Thymus (tissue), 11 donors: Measurements from ENCODE around the gene PTH1R. TPM values are rescaled to one million over a fixed set of nuclear protein-coding genes. Genes with fewer than 3 reads are reported as not detected.

Experiments
- DNase-seq, 9 donors: peaks; one replicate each; pipeline ENCODE4 v3.0.0-alpha.2; 2013; ENCODE audit warnings: low spot score in 9 of 9, low read depth in 6 of 9, missing footprints in 1 of 9
- H3K27ac ChIP-seq, 2 donors: one replicate each; pipeline ENCODE4 v1.5.1; 2013; ENCODE audit warnings: control low read depth in 1 of 2, low read depth in 1 of 2, low read length in 1 of 2, mild to moderate bottlenecking in 1 of 2, moderate library complexity in 1 of 2
- H3K27me3 ChIP-seq, 2 donors: one replicate each; pipeline ENCODE4 v1.5.1; 2013; ENCODE audit warnings: low read length in 1 of 2; ENCODE audit not compliant: control insufficient read depth in 2 of 2, insufficient read depth in 1 of 2
- H3K36me3 ChIP-seq, 2 donors: one replicate each; pipeline ENCODE4 v1.5.1; 2013; ENCODE audit warnings: low read length in 1 of 2, mild to moderate bottlenecking in 1 of 2, moderate library complexity in 1 of 2; ENCODE audit not compliant: control insufficient read depth in 2 of 2, insufficient read depth in 2 of 2
- H3K4me1 ChIP-seq, 2 donors: one replicate each; pipeline ENCODE4 v1.5.1; 2013; ENCODE audit warnings: low read length in 2 of 2; ENCODE audit not compliant: control insufficient read depth in 2 of 2, insufficient read depth in 2 of 2
- H3K4me3 ChIP-seq, 2 donors: one replicate each; pipeline ENCODE4 v1.5.1; 2013; ENCODE audit warnings: low read length in 2 of 2, control low read depth in 1 of 2, mild to moderate bottlenecking in 1 of 2
- H3K9me3 ChIP-seq, 2 donors: one replicate each; pipeline ENCODE4 v1.5.1; 2013; ENCODE audit warnings: low read length in 1 of 2, mild to moderate bottlenecking in 1 of 2; ENCODE audit not compliant: control insufficient read depth in 2 of 2, insufficient read depth in 1 of 2
- WGBS: extraction: QIAGEN DNeasy Blood & Tissue Kit; methylation state at CpG from one replicate; pipeline ENCODE4 v1.1.7; 2013; 5-methylcytosine and 5-hydroxymethylcytosine counted together
- polyA plus RNA-seq: library from polyadenylated mRNA; stranded (reverse); fragments of 200-250 nt; gene quantifications from one replicate; pipeline ENCODE4 v1.2.3, GENCODE V29; 2013
- total RNA-seq: library from RNA; stranded (reverse); fragments of 120-200 nt; gene quantifications from one replicate; pipeline ENCODE4 v1.2.4, GENCODE V29; 2013
- donor health status: healthy.

Gene PTH1R
- total and polyA plus RNA-seq, 2 donors: 0.80 to 6.9 TPM

DNA sequence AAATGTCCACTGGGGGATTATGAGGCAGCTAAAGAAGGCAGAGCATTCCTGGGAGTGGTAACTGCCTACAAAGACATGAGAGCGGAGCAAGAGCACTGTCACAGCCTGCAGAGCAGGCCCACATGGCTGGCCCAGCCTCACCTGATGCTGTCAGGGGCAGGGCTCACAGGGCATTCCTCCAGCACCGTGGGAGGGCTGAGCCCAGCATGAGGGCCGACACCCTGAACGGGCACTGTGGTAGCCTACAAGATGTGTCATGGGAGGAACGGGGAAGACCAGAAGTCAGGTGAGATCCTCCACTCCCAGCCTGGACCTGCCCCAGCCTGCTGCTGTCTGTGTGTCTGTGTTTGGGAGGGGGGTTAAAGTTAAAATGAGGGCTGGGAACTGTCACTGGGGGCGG lies 68.9 kb downstream of the PTH1R start:
- H3K4me3 ChIP-seq: no peak overlapping the region
- peaks cover 27 to 77% of the 10 kb centered on the region in 2 donors for H3K4me1 ChIP-seq
- H3K36me3 ChIP-seq: peaks cover 7 to 31% of the 10 kb centered on the region in 2 donors
- no peak overlapping the region for H3K27ac ChIP-seq
- WGBS: 96% methylated on average over 6 of the region's 6 CpGs
- peaks cover 0 to 5% of the 10 kb centered on the region in 2 donors for H3K9me3 ChIP-seq
- DNase-seq: no peak
- no peaks in the 10 kb centered on the region for H3K27me3 ChIP-seq

DNA sequence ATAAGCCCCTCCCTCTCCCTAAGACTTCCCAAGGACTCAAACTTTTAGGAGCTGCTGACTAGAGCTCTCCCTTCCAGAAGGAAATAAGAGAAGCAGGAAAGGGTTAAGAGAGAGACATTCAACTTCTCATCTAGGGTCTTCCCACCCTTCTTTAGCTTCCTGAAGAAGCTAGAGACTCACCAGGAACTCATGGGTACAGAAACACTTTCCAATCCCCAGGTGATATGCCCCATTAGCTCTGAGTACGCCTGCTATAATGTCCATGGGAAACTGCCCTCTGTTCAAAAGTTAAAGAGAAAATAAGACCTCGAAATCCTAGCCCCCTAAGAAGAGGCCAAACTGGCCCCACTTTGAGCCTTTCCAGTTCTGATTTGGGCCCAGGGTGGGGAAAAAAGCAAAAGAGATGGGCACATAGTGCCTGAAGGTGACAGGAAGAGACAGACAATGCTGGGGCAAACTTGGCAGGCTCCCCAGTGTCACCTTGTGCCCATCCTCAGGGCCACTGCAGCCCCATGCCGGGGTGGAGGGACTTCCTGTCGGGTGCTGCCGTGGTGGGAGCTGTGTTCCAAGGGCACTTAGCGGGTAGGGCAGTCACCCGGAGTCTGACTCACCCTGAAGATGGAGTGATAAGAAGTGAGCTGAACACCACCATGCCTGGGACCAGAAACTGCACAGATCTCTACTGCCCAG lies 69.5 kb downstream of the PTH1R start:
- DNase-seq: peak in 1 of 9 donors; percentile 40
- peaks cover 27 to 76% of the 10 kb centered on the region in 2 donors for H3K4me1 ChIP-seq
- 29% methylated on average over 7 of the region's 7 CpGs for WGBS
- peak overlapping the region; percentile 26 to 78 for H3K27ac ChIP-seq
- H3K27me3 ChIP-seq: no peaks in the 10 kb centered on the region
- peaks cover 4 to 30% of the 10 kb centered on the region in 2 donors for H3K36me3 ChIP-seq
- H3K4me3 ChIP-seq: no peak overlapping the region
- H3K9me3 ChIP-seq: peaks cover 0 to 5% of the 10 kb centered on the region in 2 donors

DNA sequence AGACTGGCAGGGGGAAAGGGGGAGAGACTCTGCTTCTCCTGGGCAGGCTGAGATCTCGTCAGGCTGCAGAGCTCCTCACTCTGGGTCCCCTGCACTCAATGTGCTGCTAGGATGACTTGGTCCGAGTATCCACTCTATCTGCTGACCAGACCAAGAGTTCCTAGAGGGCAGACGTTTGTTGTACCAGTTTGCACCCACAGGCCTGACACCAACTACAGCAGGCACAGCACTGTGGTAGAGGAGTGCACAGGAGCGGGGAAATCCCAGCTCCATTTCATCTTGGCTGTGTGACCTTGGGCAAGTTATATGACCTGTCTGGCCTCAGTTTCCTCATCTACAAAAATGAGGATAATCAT lies 70.0 kb downstream of the PTH1R start:
- no peak for DNase-seq
- WGBS: 70% methylated on average over 4 of the region's 4 CpGs
- H3K9me3 ChIP-seq: peaks cover 0 to 5% of the 10 kb centered on the region in 2 donors
- no peaks in the 10 kb centered on the region for H3K27me3 ChIP-seq
- peaks cover 31 to 76% of the 10 kb centered on the region in 2 donors for H3K4me1 ChIP-seq
- H3K4me3 ChIP-seq: no peak overlapping the region
- H3K36me3 ChIP-seq: peaks cover 3 to 26% of the 10 kb centered on the region in 2 donors
- peak overlapping the region; percentile 75 to 78 for H3K27ac ChIP-seq

DNA sequence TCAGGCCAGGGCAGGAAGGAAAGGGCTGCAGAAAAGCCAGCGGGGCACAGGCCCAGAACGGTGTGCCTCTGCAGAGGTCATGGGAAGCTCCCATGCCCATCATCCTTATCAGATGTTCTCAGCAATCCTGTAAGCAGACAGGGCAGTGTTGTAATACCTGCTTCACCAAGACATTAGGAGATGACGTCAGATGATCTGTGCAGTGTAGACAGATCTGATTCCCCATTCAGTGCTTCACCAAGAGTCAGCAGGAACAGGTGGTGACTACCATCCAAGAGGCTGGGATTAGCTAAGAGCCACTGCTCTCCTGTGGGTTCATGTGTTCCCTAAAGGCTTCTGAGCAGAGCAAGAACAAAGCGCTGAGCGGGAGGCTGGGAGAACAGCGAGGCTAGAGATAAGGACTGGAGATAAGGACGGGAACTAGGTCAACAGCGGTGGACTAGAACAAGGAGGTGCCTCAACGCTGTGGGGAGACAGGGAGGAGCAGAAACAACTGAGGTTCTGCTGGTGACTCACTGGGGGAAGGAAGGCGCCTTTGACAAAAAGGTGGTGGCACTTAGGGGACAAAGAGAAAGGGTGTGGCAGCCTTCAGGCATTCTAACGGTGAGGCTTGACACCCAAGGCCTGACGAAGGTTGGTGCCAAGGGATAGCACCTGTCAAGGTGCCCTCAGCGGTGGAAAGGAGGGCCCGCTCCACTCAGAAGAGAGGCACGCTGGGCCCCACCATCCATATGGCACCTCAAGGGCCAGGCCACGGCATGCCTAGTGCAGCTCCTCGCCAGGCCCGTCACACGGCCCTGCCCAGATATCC lies 70.7 kb downstream of the PTH1R start:
- peak in 3 of 9 donors; percentile 51 to 59 (median 58) for DNase-seq
- Histone ChIP-seq H3K36me3 (peaks cover 3 to 26% of the 10 kb centered on the region in 2 donors), H3K4me3 (no peak overlapping the region), H3K27me3 (no peaks in the 10 kb centered on the region), H3K9me3 (peaks cover 0 to 5% of the 10 kb centered on the region in 2 donors), H3K4me1 (peaks cover 38 to 79% of the 10 kb centered on the region in 2 donors), H3K27ac (peak overlapping the region; percentile 75 to 78)
- WGBS: 58% methylated on average over 19 of the region's 19 CpGs

DNA sequence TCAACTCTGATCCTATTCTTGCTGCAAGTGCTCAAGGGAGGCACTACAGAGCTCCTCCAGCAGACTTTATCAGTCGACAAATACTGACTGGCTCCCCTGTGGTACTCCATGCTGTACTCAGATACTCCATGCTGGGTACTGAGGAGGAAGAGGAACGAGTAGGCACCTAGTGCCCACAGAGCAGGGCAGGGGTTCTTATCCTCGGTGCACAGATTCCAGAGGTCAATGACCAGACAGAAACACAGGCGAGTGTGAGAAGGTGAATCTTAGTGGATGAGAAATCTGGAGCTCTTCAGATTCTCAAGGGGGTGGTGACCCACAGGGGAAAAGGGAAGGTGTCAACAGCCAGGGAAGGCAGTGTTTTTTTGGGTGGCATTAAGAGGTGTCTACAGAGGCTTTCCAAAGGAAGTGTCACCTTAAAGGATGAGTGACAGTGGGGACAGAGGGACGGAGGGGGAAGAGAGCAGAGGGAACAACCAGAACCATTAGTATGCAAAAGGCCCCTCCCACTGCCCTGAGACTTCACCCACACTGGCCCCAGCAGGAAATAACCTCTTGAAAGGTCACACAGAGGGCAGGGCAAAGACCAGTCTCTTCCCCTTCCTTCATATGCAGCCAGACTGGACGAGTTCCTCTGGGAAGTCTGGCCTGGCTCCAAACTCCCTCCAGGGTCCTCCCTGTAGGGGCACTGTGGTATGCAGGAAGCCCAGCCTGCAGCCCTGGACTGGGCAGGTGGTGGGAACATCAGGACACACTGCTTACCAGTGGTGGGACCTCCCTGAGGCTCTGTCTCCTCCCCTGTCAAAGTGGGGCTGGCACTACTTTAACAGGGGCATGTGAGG lies 71.5 kb downstream of the PTH1R start:
- H3K27me3 ChIP-seq: no peaks in the 10 kb centered on the region
- H3K9me3 ChIP-seq: peaks cover 0 to 5% of the 10 kb centered on the region in 2 donors
- WGBS: 85% methylated on average over 6 of the region's 6 CpGs
- H3K27ac ChIP-seq: peak overlapping the region; percentile 75 to 78
- no peak overlapping the region for H3K4me3 ChIP-seq
- H3K36me3 ChIP-seq: peaks cover 3 to 26% of the 10 kb centered on the region in 2 donors
- H3K4me1 ChIP-seq: peaks cover 47 to 79% of the 10 kb centered on the region in 2 donors
- DNase-seq: no peak

DNA sequence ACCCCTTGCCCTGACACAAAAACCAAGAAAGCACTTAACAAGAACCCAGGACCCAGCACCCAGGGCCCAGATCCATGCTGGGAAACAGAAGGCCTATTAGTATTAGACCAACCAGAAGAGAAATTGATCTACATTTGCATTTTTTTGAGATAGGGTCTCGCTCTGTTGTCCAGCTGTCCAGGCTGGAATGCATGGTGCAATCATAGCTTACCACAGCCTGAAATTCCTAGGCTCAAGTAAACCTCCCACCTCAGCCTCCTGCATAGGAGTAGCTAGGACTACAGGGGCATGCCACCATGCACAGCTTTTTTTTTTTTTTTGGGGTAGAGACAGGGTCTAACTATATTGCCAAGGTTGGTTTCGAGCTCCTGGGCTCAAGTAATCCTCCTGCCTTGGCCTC lies 72.7 kb downstream of the PTH1R start:
- H3K4me1 ChIP-seq: peaks cover 58 to 86% of the 10 kb centered on the region in 2 donors
- no peaks in the 10 kb centered on the region for H3K27me3 ChIP-seq
- peaks cover 3 to 24% of the 10 kb centered on the region in 2 donors for H3K36me3 ChIP-seq
- H3K9me3 ChIP-seq: no peaks in the 10 kb centered on the region
- DNase-seq: no peak
- H3K4me3 ChIP-seq: no peak overlapping the region
- WGBS: 97% methylated on average over 2 of the region's 2 CpGs
- no peak overlapping the region for H3K27ac ChIP-seq

DNA sequence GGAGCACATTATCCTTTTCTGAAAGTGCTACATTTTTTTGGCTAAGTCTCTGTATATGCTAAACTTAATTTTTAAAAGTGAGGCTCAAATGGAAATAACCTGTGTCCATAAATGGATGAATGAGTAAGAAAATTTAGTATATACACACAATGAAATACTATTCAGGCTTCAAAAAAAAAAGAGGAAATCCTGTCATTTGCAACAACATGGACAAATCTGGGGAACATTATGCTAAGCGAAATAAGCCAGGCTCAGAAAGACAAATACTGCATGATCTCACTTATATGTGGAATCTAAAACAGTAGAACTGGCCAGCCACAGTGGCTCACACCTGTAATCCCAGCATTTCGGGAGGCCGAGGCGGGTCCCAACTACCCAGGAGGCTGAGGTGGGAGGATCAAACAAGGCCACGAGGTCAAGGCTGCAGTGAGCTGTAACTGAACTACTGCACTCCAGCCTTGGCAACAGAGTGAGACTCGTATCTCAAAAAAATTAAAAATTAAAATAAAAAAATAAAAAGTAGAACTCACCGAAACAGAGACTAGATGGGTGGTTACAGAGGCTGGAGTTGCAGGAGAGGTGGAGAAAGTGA lies 73.2 kb downstream of the PTH1R start:
- 96% methylated on average over 7 of the region's 7 CpGs for WGBS
- peaks cover 3 to 21% of the 10 kb centered on the region in 2 donors for H3K36me3 ChIP-seq
- no peaks in the 10 kb centered on the region for H3K9me3 ChIP-seq
- H3K4me1 ChIP-seq: peaks cover 64 to 91% of the 10 kb centered on the region in 2 donors
- H3K4me3 ChIP-seq: no peak overlapping the region
- no peaks in the 10 kb centered on the region for H3K27me3 ChIP-seq
- DNase-seq: no peak
- no peak overlapping the region for H3K27ac ChIP-seq

DNA sequence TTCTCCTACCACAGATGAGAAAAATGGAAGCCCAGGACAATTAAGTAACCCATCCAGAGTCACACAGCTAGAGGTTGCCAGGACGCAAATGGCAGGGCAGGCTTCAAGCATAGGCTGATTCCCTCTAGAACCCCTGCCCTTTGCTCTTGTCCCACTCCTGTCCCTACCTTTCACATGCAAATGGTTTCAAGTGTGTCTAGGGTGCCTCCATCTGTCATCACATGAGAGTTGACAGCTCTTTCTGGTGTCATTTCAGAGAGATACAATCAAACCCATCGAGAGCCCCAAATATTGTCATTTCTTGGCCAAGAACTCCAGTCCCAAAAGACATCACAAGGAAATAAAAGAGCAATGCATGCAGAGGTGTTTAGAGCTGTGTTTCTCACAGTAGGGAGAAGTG lies 75.3 kb downstream of the PTH1R start:
- DNase-seq: no peak
- peak overlapping the region in 1 of 2 donors; percentile 52 for H3K27ac ChIP-seq
- H3K36me3 ChIP-seq: peaks cover 3 to 11% of the 10 kb centered on the region in 2 donors
- no peaks in the 10 kb centered on the region for H3K27me3 ChIP-seq
- H3K4me3 ChIP-seq: no peak overlapping the region
- 86% methylated on average over 2 of the region's 2 CpGs for WGBS
- peaks cover 70 to 87% of the 10 kb centered on the region in 2 donors for H3K4me1 ChIP-seq
- H3K9me3 ChIP-seq: no peaks in the 10 kb centered on the region
